BLaER1 treated with 17β-estradiol and CSF1 and Interleukin-3, amounts not matched to agents 10 nM and 100 nM (cell line): Measurements from ENCODE around the gene ZNF521.

ENCODE experiments used
- H3K27ac ChIP-seq, 11 experiments: shearing (Covaris generic); formaldehyde crosslinking; 2 replicates each; pipeline ENCODE4 v1.8.1; 2022
- H3K27me3 ChIP-seq, 11 experiments: shearing (Covaris generic); formaldehyde crosslinking; 2 replicates each; pipeline ENCODE4 v1.8.1; 2022
- H3K36me3 ChIP-seq, 11 experiments: shearing (Covaris generic); formaldehyde crosslinking; 2 replicates each; pipeline ENCODE4 v1.8.1; 2022
- H3K4me1 ChIP-seq, 10 experiments: shearing (Covaris generic); formaldehyde crosslinking; 2 replicates each; pipeline ENCODE4 v1.8.1; 2022
- H3K4me2 ChIP-seq, 11 experiments: shearing (Covaris generic); formaldehyde crosslinking; 2 replicates each; pipeline ENCODE4 v1.8.1; 2022
- H3K4me3 ChIP-seq, 10 experiments: shearing (Covaris generic); formaldehyde crosslinking; 2 replicates each; pipeline ENCODE4 v1.8.1; 2022
- H3K9ac ChIP-seq, 11 experiments: shearing (Covaris generic); formaldehyde crosslinking; 2 replicates each; pipeline ENCODE4 v1.8.1; 2022
- H3K9me3 ChIP-seq, 11 experiments: shearing (Covaris generic); formaldehyde crosslinking; replicated peaks in 1 of 11; 2 replicates each; pipeline ENCODE4 v1.8.1; 2022
- H4K20me1 ChIP-seq, 11 experiments: shearing (Covaris generic); formaldehyde crosslinking; 2 replicates each; pipeline ENCODE4 v1.8.1; 2022
- Cebpa-rat ChIP-seq, 11 experiments: shearing (Covaris generic); IDR thresholded peaks; 2 replicates each; pipeline ENCODE4 v1.8.1; 2022

ZNF521 gene

GRCh38 chr18:25248755-25249154 lies 103.2 kb downstream of the ZNF521 start:
- no peaks in the 10 kb centered on the region for H3K27me3 ChIP-seq
- no peaks in the 10 kb centered on the region for H3K4me1 ChIP-seq
- no peak overlapping the region for H3K4me3 ChIP-seq
- no peak overlapping the region for H3K4me2 ChIP-seq
- no peaks in the 10 kb centered on the region for H3K9me3 ChIP-seq
- H4K20me1 ChIP-seq: no peaks in the 10 kb centered on the region
- H3K27ac ChIP-seq: no peak overlapping the region
- no peak overlapping the region for H3K9ac ChIP-seq
- no peak for TF ChIP-seq Cebpa-rat (IDR thresholded peaks at IDR 0.05)
- H3K36me3 ChIP-seq: no peaks in the 10 kb centered on the region

- no peak overlapping the region for H3K9ac ChIP-seq
- no peaks in the 10 kb centered on the region for H4K20me1 ChIP-seq
- no peak overlapping the region for H3K4me2 ChIP-seq
- H3K36me3 ChIP-seq: no peaks in the 10 kb centered on the region
- no peaks in the 10 kb centered on the region for H3K4me1 ChIP-seq
- H3K27ac ChIP-seq: no peak overlapping the region
- no peak for TF ChIP-seq Cebpa-rat (IDR thresholded peaks at IDR 0.05)
- H3K9me3 ChIP-seq: no peaks in the 10 kb centered on the region
- H3K27me3 ChIP-seq: no peaks in the 10 kb centered on the region
- H3K4me3 ChIP-seq: no peak overlapping the region
Observed at GRCh38 chr18:25247725-25248124, 104.2 kb downstream of the ZNF521 start.

- H3K9ac ChIP-seq: no peak overlapping the region
- H3K36me3 ChIP-seq: no peaks in the 10 kb centered on the region
- H3K27ac ChIP-seq: no peak overlapping the region
- H3K9me3 ChIP-seq: no peaks in the 10 kb centered on the region
- no peaks in the 10 kb centered on the region for H4K20me1 ChIP-seq
- no peak overlapping the region for H3K4me3 ChIP-seq
- no peak for TF ChIP-seq Cebpa-rat (IDR thresholded peaks at IDR 0.05)
- H3K4me1 ChIP-seq: 0 out of 20 replicates have a peak, but pooled peaks cover 0 to under 1% (median 0%) of the 10 kb centered on the region in 10 experiments
- no peaks in the 10 kb centered on the region for H3K27me3 ChIP-seq
- H3K4me2 ChIP-seq: no peak overlapping the region
Observed at GRCh38 chr18:25244924-25245698, 106.9 kb downstream of the ZNF521 start.

- Histone ChIP-seq H3K36me3 (no peaks in the 10 kb centered on the region), H3K4me2 (no peak overlapping the region), H3K9me3 (no peaks in the 10 kb centered on the region), H4K20me1 (no peaks in the 10 kb centered on the region), H3K4me1 (peaks cover 0 to 8% (median 0%) of the 10 kb centered on the region in 10 experiments; a peak in 2 of 20 replicates), H3K27ac (no peak overlapping the region), H3K9ac (no peak overlapping the region), H3K4me3 (no peak overlapping the region), H3K27me3 (no peaks in the 10 kb centered on the region)
- TF ChIP-seq Cebpa-rat (IDR thresholded peaks at IDR 0.05): no peak
Observed at GRCh38 chr18:25244170-25244569, 107.8 kb downstream of the ZNF521 start.

- Histone ChIP-seq H3K4me2 (no peak overlapping the region), H3K27ac (no peak overlapping the region), H4K20me1 (no peaks in the 10 kb centered on the region), H3K4me1 (peaks cover 0 to 8% (median 0%) of the 10 kb centered on the region in 10 experiments; a peak in 2 of 20 replicates), H3K27me3 (no peaks in the 10 kb centered on the region), H3K9me3 (no peaks in the 10 kb centered on the region), H3K4me3 (no peak overlapping the region), H3K36me3 (no peaks in the 10 kb centered on the region), H3K9ac (no peak overlapping the region)
- TF ChIP-seq Cebpa-rat (IDR thresholded peaks at IDR 0.05): no peak
Observed at GRCh38 chr18:25243754-25244153, 108.2 kb downstream of the ZNF521 start.

GRCh38 chr18:25243257-25243656 lies 108.7 kb downstream of the ZNF521 start:
- Histone ChIP-seq H3K27ac (no peak overlapping the region), H3K4me2 (no peak overlapping the region), H3K9ac (no peak overlapping the region), H3K9me3 (no peaks in the 10 kb centered on the region), H4K20me1 (no peaks in the 10 kb centered on the region), H3K36me3 (no peaks in the 10 kb centered on the region), H3K4me3 (no peak overlapping the region), H3K27me3 (no peaks in the 10 kb centered on the region), H3K4me1 (peaks cover 0 to 8% (median 0%) of the 10 kb centered on the region in 10 experiments; a peak in 2 of 20 replicates)
- no peak for TF ChIP-seq Cebpa-rat (IDR thresholded peaks at IDR 0.05)

GRCh38 chr18:25240420-25240770 lies 111.6 kb downstream of the ZNF521 start:
- Histone ChIP-seq H3K27ac (no peak overlapping the region), H4K20me1 (no peaks in the 10 kb centered on the region), H3K4me1 (peaks cover 0 to 8% (median 0%) of the 10 kb centered on the region in 10 experiments; a peak in 2 of 20 replicates), H3K4me3 (no peak overlapping the region), H3K9ac (no peak overlapping the region), H3K9me3 (no peaks in the 10 kb centered on the region), H3K27me3 (no peaks in the 10 kb centered on the region), H3K36me3 (no peaks in the 10 kb centered on the region), H3K4me2 (no peak overlapping the region)
- TF ChIP-seq Cebpa-rat (IDR thresholded peaks at IDR 0.05): no peak

- no peaks in the 10 kb centered on the region for H4K20me1 ChIP-seq
- H3K9me3 ChIP-seq: no peaks in the 10 kb centered on the region
- H3K27me3 ChIP-seq: no peaks in the 10 kb centered on the region
- no peak for TF ChIP-seq Cebpa-rat (IDR thresholded peaks at IDR 0.05)
- no peak overlapping the region for H3K9ac ChIP-seq
- no peak overlapping the region for H3K27ac ChIP-seq
- H3K36me3 ChIP-seq: no peaks in the 10 kb centered on the region
- peak overlapping the region in 3 of 11 experiments; percentile 2 to 11 (median 2); a peak in 2 of 22 replicates for H3K4me2 ChIP-seq
- no peak overlapping the region for H3K4me3 ChIP-seq
- H3K4me1 ChIP-seq: peaks cover 0 to 8% (median 0%) of the 10 kb centered on the region in 10 experiments; a peak in 2 of 20 replicates
Observed at GRCh38 chr18:25239581-25240419, 112.2 kb downstream of the ZNF521 start.

- Histone ChIP-seq H4K20me1 (no peaks in the 10 kb centered on the region), H3K36me3 (no peaks in the 10 kb centered on the region), H3K9ac (no peak overlapping the region), H3K4me2 (peak overlapping the region in 3 of 11 experiments; percentile 2 to 11 (median 2); a peak in 1 of 22 replicates), H3K4me3 (no peak overlapping the region), H3K9me3 (no peaks in the 10 kb centered on the region), H3K27me3 (no peaks in the 10 kb centered on the region), H3K27ac (no peak overlapping the region), H3K4me1 (peaks cover 0 to 8% (median 0%) of the 10 kb centered on the region in 10 experiments; a peak in 2 of 20 replicates)
- TF ChIP-seq Cebpa-rat (IDR thresholded peaks at IDR 0.05): no peak
Observed at GRCh38 chr18:25239151-25239550, 112.8 kb downstream of the ZNF521 start.
